GM18511 (cell line): Measurements from ENCODE around the gene ITPR2.

ENCODE experiments used
- ATAC-seq: cut with Tn5 transposase; IDR thresholded peaks from one replicate; pipeline ENCODE4 v1.9.1; 2021; ENCODE audit warnings: mild to moderate bottlenecking, moderate library complexity; ENCODE audit not compliant: unreplicated experiment

The ITPR2 gene

DNA sequence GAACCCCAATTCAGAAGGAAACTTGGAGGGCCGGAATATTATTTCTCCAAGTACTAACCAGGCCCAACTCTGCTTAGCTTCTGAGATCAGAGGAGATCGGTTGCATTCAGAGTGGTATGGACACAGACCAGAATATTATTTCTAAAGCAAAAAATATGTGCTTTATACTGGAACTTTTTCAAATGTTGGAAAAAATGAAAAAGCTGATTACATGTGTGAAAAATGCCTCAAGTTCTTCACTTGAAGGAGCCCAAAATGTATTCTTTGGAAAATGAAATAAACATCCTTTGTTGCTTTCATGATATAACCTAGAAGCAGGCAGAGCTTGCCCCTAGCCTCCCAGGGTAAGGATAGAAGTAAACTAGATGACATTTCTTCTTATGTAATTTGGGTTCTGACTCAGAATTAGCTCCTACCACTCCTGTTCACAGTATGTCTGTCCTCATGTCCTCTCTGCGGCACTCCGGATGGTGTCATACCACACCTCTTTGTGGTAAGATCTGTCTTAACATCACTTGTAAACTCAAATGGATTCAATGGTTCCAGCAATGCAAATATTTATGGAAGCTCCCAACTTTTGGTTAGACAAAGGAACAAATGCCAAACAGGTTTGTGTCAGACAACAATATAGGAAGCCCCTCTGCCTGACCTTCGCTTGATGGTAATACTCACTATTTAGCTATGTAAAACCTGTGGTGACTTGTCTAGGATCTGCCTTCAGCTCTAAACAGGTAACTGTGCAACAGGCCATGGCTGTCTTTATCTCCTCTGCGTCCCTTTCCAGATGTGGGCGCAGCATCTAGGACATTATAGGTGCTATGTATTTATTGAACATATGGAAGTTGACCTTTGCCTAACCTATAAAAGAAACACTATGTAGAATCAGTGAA is 459.1 kb downstream of the ITPR2 start:
- no peak for ATAC-seq

DNA sequence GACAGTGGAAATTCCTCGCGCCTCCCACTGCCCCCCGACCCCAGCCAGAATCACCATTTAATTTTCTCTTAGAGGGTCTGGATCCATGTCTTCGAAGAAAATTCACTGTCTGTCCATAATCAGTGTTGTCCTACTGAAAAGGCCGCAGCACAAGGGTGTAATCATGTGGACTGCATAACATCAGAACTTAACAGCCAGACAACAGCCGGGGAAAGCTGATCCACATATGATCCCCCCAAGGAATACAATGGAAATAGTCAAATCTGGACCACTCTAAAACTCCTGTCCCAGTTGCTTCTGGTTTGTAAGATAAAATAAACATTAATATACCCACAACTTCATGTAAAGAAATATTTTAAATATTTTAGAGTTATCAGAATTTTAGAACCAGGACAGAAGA is 460.1 kb downstream of the ITPR2 start:
- ATAC-seq, result no peak

DNA sequence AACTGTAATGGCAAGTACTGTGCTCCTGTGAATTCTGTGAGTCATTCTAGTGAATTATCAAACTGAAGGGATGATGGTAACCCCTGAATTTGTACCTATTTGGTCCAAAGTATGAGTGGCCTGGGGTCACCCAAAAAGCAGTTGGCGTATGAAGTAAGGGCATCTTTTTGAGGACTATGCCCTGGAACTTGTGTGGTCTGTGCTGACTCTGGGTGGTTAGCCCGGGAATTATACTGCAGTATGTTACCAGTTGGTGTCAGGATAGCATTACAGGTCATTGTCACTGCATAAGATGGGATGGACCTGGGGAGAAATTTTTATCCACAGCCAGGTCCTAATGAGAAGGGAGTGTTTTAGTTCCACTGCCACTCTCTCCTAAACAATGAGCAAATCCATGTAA is 462.9 kb downstream of the ITPR2 start:
- no peak for ATAC-seq

DNA sequence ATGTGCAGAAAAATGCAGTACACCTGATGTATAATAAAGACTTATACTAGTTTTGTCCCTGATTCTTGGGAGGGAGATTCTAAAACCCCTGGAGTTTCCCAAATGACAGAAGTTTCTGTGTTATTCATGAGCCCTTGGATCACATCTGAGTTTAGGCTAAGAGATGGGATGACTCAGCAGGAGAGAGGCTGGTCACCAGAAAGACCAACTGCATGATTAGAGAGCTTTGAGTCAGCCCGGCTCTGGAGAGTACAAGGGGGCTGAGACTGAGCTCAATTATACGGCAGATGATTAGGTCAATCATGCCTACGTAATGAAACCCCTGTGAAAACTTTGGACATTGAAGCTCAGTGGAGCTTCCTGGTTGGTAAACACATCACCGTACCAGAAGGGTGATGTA is 463.4 kb downstream of the ITPR2 start:
- no peak for ATAC-seq

DNA sequence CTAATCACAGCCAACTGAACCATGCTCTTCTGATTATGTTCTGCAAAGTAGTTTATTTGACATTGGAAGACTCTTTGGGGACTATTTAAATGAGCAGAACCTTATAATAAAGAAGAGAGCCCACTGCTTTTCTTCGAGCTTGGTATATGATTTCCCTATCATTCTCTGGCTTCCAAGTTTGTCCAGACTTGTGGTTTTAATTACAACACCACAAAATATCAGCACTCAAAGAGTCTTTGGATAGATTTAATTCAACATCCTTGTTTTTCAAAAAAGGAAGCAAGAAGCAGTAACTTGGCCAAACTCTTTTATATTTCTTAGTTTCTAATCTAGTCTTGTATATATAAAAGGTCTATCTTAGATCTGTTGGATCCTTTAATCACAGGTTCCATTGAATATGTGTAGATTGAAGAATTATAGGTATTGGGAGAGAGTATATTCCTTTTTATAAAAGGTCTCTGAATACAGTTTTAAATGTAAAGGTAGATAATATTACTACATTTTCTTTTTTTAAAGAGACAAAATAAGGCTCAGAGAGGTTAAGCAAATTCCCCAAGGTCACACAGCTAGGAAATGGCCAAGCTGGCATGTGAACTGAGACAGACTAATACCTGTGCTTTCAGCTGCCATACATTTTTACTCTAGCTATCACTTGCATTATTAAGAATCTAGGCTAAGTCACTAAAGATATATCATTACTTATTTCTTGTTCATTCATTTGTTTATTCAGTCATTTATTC is 464.8 kb downstream of the ITPR2 start:
- no peak for ATAC-seq

DNA sequence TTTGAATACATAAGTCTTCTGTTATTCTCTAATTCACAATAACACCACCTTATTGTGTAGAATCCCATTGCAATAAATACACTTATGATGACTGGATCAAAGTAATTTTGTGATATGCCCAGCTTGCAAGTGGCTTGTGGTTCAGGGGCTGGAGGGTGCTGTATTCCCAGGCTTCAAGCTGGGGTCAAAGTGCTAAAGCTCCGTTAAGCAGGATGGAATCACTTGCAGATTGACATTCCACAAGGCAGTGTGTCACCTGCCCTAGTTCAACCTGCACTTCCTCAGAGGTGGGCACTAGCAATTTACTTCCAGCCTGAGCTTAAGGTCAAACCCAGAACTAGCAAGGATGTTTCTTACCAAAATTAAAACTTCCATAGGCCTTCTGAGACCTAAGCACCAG is 471.0 kb downstream of the ITPR2 start:
- ATAC-seq, result no peak

DNA sequence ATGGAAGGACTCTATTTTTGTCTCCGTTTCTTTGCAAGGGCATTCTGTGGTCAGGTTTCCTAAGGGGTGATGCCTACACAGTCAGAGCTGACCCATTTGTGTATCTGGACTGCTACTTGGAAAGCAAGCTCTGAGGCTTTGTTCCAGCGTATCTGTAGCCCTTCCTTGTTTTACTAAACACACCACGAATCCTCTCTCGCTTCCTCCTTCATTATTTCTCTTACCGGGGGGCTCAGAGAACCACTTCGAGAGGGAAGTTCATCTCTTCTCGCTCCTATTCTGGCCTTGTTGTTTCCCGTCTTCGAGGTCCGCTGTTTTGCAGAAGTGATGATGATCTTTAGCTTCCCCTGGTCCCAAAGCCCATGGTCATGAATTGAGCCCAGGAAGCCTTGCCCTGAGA is 472.9 kb downstream of the ITPR2 start:
- no peak for ATAC-seq

DNA sequence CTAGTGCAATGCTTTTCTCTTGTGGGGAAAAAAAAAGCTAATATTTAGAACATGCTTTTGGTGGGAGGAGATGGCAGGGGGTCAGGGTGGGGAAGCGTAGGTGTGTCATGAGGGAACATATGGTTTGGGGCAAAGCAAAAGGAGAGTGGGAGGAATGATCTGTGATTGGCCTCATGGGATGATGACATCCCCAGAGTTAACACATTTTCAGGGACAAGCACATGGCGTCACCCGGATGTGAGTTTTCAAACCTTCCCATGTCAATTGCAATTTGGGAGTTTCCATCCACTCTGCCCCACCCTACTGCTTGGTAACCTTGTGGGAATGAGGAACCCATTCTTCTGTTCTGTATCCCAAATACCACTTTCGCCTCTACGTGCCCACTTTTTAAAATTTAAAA is 473.4 kb downstream of the ITPR2 start:
- ATAC-seq, result no peak

DNA sequence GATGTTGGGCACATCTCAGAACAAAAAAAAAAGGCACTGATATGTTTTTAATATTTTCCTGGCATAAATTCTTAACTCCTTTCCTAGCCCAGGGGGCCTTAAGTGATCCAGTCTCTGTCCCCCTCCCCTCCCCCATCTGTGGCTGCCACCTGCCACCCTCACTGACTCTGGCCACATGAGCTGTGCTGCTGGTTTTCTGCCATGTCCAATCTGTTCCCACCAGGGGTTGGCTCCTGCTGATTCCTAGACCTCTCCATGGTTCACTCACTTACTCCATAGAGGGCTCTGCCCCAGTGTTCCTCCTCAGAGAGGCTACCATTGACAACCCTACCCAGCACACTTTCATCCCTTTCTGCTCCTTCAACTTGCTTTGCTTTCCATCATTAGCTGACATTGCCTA is 474.3 kb downstream of the ITPR2 start:
- no peak for ATAC-seq

DNA sequence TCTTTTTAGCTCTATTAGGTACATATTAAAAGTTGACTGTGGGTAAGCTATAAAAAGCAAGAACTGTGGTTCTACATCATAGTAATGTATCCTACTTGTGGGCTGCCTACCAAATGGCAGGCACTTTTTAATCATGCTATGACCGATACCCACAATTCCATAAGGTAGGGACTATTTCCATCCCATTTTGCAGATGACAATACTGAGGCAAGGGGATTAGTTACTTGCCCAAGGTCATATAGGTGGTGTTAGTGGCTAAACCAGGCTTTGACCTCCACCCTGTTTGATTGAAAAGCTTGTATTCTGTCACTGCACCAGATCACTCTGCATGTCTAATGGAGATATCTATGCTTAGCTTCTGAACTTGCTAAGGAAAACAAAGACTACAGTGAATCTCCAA is 485.7 kb downstream of the ITPR2 start:
- ATAC-seq, result no peak

DNA sequence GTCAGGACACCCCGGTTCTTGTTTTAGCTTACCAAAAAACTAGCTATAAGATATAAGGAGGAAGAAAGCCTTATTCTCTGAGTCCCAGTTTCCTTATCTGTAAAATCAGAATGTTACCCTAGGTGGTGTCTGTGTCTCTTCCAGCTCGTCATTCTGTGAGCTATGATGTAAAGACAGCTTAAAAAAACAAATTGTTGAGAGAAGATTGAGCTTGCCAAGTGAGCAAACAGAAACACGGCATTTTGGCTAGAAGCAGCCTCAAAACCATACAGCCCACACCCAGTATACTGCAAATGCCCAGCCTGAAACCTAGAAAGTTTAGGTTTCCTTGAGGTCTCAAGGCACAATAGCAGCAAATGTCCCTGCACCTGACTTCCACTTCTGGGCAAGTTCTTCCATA is 486.3 kb downstream of the ITPR2 start:
- ATAC-seq, result no peak

DNA sequence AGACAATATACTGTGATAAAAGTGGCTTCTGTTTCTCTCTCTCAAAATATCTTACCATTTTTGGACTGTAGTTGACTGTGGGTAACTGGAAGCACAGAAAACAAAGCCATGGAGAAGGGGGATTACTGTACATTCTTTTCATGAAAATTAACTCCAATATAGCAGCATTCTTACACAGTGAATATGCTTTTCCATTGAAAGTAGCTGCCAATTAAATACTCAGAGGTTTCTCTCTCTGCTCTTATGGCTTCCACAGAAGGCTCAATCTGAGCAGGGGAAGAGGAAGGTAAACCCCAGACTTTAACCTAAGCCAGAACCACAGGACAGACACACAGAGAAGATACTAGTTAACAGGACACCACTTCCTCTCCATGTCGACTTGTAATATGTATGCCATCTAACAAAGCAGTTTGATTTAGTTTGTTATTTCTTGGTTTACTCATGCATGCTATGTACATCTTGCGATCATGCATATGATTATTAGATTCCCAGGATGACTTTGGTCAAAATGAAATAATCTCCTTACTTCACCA is 487.5 kb downstream of the ITPR2 start:
- no peak for ATAC-seq

DNA sequence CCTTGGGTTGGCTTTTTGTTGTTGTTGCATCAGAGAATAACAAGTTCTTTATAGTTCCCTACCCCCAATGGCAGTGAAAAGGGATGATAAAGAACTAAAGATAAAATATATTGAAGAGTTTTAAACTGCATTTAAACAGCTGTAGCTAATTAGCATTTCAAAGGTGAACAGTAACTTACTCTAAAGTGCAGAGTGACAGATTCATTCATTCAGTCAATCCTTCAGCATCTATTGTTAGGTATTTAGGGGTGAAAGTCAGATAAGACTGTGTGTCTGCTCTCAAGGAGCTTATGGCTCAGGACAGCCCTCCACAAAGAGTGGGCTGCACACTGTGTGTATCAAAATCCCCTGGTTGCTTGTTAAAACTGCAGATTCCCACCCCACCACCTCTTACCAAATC is 491.5 kb downstream of the ITPR2 start:
- ATAC-seq, result no peak

DNA sequence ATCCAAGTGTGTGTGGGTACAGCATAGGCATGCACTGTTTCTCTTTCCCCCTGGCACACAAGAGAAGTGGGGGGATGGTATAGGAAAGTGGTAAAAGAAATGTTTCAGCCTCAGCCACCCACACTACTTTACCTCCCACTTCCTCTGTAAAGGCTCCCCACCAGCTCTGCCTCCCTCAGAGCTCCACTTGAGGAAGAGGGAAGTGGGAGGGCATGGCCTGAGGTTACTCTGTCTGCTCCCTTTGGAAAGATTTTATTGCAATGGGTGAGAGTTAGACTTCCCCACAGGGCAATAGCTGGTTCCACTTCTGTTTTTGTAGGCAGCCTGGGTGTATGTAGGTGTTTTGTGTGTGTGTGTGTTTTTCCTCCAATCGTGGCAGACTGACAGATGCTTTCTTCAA is 492.3 kb downstream of the ITPR2 start:
- ATAC-seq, result peak; percentile 77

DNA sequence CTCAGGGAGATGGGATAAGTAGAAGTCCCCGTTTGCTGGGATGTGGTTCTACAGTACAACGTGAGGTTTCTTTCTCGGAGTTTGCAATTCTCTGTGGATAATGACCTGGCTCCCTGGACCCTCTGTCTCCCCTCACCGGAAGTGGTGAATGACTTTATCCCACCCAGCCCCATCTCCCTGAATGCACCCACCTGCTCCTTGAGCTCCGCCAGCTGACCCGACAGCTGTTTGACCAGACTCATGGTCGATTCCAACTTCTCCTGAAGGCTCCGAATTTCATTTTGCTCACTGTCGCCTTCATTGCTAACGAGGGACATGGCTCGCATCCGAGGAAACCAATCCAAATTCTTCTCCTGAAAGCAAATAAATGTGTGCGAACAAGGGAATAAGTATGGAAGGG is 493.0 kb downstream of the ITPR2 start:
- no peak for ATAC-seq

DNA sequence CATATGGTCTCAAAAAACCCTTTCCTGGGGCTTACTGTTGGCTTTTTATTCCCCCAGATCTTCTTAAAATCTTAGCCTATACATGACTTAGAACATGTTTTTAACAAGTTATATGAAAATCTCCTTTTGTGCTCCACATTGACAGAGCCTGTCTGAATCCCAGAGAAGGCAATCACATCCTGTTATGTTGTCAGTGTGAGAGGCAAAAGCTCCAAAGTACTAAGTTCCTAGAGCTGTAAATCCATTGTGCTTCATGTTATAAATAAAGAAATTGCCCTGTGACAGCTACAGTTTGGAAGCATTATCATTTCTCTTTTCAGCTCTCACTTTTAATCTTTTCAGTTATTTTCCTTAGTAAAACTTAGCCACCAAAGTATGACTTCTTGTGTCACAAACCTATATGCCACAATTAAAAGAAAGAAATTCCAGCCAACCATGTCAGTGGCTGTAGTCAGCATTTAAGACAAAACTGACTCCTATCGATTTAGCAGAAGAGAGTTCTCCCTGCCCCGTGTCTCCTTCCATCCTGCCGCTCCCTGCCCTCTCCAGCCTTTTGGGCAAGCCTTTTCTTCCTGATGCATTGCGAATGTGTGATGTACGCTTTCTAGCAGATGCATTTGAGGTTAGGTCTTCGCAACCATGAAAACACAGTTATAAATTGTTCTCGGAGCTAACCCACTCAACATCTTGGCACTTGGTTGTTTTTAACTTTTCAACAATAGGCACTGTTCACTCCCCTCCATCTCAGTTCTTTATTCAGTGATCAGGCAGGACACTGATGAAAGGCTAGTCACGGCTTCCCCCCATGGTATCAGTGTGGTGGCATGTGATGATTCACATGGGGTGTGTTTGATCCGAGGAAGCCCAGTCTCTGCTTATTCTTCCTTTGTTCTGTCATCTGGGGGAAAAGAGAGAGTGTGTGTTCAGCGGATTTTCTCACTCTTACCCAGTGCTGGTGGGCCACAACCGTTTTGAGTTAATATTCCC is 494.1 kb downstream of the ITPR2 start:
- ATAC-seq, result no peak

DNA sequence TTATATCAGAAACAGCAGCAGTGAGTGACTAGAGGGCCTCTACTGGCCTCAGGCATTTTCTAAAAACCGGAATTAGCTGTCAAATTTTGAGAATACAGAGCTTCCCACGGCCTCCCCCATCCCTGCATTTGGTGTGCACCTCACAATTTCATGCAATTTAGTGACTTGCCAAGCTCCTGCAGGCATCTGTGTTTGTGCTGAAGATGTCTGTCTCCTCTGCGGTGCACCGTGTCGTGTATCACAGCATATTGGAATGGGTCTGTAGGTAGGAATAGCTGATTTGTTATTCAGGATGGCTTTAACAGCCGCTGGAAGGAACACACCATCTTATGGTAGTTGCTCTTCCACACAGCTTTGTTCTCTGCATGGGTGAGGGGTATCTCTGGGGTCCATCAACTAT is 497.3 kb downstream of the ITPR2 start:
- no peak for ATAC-seq

DNA sequence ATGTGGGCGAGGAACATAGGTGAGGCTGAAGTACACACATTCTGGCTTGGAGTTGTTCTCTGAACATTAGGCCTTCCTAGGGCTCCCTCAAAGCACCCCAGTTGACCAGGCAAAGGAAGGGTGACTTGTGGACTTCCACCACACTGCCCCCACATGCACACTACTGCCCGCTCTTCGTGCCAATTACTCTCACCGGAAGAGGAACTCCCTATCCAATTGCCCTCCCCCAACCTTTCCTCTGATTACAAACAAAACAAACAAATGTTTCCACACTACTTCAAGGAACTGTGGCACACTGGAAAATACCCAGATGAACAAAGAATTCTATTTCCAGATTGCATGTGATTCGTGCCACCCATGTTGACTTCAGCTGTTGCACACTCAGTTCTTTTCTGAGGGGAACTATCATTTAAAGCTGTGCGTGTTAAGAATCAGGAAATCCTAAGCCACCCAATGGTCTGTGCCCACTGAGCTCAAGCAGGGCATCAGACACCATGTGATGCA is 498.3 kb downstream of the ITPR2 start:
- ATAC-seq, result no peak

DNA sequence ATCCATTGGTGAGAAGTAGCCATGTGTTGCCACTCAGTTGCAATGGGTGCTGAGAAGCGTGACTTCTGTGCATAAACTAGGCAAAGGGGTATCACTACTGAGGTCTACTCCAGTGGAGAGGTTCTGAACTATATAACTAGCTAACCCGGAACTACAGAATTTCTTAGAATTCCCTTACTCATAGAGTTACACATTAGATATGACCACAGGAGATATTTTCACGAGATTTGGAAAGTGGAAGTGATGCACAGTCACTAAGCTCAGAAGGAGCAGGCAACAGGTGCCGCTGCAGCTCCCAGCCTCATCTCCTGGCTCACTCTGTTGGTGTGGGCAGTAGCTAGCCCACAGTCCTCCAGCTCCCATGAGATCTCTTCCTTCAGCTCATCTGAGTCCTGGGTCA is 501.0 kb downstream of the ITPR2 start:
- ATAC-seq, result no peak

DNA sequence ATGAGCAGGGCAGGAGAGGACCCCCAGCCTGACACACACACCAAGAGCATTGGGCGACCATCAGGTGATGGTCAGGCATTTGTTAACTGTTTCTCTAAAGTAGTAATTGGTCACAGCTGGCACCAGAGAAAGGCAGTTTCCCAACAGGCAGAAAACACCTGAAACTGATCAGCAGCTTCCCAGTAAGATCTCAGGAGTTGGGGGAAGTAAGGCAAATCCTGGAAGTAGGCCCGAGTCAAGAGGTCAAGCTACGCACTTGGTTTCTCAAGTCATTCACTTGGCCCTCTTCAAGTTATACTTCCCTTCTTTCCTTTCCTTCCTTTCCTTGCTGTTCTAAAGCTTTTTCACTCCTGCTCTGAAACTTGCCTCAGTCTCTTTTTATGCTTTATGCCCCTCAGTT is 501.9 kb downstream of the ITPR2 start:
- ATAC-seq, result no peak
